ENCODE measurements around the gene ECT2L.

The ECT2L gene, protein sequence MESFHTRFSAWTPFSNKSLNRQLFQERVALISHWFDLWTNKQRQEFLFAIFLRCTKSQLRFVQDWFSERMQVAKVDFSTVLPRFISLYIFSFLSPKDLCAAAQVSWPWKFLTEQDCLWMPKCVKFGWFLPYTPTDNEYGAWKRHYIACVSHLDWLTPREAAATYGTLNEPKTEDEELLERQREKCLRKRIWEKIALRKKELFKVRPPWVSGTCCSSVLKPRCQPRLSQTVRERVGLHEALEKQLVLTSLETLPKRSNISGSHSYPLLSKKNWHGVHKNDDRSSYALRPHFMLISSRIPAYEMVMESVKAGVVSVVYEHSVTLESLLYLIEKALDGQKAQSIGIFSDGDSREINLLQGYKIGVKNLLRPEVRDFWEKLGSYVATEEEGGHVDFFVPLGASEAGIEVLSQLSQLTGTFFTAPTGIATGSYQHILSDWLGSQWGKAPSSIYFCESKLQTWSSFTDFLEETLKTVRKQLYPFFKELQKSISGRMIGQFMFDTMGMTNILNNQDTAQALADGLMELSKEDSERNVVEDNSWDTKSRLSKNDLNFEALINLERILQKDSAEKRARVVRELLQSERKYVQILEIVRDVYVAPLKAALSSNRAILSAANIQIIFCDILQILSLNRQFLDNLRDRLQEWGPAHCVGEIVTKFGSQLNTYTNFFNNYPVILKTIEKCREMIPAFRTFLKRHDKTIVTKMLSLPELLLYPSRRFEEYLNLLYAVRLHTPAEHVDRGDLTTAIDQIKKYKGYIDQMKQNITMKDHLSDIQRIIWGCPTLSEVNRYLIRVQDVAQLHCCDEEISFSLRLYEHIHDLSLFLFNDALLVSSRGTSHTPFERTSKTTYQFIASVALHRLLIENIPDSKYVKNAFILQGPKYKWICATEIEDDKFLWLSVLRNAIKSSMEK

DNA sequence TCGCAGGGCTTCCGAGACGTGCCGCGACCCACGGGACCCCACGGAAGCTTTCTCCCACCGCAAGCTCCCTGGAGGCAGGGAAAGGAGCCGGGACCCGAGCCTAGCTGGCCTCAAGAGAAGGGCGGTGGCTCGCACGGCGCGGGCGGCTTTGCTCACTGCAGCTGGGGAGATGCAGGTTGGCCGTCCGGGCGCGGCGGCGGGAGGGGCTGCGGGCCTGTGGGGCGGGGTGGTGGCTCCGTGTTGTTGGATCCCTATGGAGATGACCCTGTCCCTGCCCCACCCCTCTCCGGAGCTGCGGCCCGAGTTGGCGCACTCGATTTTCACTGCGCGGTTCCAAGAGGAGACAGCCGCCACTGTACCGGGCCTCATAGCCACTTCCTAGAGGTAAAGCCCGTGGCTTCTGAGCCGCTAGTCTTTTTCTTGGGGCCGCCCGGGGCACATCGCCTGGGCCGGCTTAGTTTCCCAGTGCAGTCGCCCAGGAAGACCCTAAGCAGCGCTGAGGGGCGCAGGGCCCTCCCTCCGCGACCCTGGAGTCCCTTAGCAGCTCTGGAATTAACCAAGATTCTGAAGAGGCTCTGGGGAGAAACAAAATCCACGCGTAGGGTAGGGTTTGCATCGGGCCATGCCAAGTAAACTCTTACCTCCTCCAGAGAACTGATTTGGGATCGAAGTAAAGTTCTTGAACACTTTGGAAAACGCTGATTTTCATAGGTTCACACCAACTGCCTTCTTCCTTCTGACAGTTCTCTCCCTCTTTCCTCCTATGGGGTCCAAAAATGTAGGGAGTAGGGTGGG lies at the start of gene ECT2L:
Gene ECT2L, plus strand, starts transcription at position 279 of the 795 bp plus-strand sequence. CDS start 17,188 bp downstream, outside the sequence.
- peak; percentile 97 for DNase-seq

DNA sequence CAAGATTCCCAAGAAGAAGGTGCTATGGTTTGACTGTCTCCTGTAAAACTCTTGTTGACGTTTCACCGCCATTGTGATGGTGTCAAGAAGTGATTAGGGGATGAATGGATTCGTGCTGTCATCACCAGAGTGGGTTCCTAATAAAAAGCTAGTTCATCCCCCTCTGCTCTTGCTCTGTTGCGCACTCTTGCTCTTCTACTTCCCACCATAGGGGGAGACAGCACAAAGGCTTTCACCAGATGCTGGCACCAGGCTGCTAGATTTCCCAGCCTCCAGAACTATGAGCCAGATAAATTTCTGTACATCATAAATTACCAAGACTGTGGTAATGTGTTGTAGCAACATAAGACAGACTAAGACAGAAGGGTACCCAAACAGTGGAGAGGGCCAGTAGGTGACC lies 43.9 kb upstream of the ECT2L start:
- no peak for DNase-seq

DNA sequence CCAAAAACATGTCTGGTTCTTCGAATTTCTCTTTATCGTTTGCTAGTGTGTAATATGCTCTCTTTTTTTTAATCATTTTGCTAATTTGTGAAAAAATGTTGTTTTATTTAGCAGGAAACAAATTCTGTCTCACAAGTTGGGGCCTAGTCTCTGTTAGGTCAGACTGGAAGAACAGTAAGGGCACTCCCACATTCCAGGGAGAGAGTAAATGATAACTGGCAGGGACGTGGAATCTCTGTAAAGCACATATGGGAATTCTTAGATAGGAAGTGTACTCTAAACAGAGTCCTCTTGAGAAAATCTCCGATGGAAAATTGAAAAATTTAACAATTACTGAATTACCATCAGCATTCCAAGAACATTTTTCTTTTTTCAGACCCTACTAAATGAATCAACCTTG lies 38.8 kb upstream of the ECT2L start:
- no peak for DNase-seq

DNA sequence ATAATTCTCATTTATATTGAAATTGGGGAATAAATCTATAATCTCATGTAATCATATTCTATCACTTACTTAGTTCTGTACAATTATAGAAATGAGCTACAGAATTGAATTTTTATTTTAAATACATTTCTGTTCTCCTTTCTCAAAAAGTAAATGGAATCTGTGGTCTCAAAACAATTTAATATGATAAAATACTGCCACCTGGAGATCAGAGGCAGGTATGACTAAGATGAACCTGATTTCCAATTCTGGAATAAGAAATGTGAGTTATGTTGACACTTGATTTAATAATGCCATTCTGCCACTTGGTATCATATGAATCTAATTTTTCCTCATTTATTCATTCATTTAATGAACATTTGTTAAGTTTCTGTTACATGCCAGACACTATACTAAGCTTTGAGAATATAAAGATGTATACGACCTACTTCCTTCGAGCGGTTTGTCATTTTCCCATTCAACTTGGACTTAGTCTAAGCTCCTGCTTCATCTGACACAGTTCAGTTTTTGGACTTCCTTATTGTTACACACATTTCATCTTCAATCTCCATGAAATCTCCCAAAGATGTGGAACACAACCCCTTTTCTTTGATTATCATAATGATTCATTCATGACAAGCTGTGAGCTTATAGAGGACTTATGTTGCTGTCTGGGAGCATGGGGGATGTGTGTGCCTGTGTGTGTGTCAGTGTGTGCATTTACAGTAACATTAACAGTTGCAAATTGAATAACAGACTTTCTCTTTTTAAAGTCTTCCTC lies 29.8 kb upstream of the ECT2L start:
- peak; percentile 74 for DNase-seq

DNA sequence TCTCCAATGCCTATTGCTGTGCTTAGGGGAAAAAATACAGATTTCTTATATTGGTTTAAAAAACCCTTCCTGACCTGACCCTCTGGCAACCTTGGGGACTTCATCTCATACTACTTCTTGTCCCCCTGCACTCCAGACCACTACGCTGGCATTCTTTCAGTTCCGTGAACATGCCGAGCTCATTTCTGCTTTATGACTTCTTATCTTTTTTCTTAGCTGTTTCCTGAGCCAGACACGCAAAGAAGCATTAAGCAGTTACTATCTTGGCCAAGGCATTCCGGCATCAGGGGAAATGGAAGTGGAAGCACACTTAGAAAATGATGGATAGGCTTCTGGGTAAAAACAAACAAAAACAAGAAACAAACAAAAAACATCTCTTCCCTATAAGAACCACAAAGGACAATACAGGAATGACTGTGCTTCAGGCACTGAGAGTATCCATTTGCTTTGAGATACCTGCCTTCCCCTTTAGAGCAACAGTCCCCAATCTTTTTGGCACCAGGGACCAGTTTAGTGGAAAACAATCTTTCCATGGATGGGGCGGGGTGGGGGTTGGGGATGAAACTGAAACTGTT lies 26.7 kb upstream of the ECT2L start:
- DNase-seq: no peak

DNA sequence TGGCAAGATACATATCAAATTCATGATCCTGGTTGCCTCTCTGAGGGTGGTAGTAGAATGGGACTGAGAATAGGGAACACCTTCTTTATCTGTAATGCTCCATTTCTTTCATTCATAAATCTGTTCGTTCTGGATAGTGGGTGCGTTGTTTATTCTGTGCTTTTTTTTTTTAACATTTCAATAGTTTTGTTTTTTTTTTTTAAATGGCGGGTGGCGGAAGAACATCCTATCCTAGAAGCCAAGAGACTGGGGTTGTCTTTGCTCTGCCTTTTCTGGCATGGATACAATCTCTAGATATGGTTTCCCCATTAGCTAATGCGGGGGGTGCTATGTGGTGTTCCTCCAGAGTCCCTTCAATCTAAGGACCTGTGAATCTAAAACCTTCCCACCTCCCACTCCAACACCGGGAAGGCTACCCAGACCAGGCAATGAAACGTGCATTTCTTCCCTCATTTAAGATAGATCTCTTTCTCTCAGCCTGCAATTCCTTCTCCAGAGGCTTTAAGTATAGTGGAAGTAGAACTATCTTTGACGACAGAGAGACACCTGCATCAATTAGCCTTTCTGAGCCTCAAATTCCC lies 23.2 kb upstream of the ECT2L start:
- peak; percentile 81 for DNase-seq

DNA sequence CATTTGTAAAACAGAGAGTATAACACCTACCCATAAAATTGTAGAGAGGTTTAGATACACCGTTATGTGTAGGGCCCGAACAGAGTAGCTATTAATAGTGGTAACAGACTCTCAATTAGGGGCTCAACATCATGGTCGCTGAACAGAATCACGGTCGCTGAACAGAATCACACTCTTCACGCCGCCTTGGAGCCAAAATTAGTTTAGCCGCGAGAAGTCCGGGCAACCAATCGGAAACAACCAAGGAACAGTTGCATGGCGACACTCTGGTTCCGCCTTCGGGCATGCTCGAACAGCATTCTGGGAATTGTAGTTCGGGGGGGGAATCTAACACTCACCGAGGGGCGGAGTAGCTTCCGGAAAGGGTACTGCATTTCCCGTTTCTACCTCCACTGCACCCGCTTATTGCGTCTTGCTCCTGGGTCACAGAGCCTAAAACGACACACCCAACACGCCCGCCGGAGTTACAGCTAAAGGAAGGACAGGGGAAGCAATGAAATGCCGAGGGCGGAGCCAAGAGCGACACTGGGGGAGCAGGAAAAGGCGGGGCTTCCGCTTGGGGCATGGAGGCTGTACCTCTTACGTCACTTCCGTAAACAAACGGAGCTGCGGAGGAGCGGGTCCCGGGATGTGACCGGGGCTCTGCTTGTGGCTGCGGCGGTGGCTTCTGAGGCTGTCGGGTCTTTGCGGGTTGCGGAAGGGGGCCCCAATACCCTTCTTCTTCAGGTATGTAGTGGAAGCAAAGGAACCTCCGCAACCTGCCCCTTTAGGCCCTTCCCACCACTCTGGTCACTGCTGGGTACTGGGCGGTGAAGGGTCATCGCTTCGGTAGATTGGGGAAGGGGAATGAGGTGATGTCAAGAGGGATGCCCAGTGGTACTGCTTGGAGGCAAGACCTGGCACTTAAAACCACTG lies 22.5 kb upstream of the ECT2L start, which contains the start of gene CCDC28A:
Gene CCDC28A, plus strand, starts transcription at position 593 of the 915 bp plus-strand sequence. CDS start 2,352 bp downstream, outside the sequence.
- peak; percentile 99 for DNase-seq

DNA sequence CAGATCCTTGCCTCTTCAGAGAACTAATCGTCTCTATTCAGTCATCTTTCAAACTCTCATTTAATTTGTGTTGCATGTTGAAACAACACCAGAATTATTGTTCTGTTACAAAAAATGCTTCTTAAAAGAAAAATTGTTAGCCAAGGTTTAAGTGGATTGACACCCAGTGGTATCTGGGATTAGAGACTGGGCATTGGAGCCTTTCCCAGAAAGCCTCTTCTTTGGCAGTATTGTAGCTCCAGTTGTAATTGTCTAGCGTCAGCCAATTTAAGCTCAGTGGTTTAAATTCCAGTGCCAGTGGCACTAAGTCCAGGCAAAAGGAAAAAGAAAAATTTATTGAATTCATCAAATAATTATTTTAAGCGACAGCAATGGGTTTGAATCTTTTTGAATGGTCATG lies 21.5 kb upstream of the ECT2L start:
- DNase-seq: no peak

DNA sequence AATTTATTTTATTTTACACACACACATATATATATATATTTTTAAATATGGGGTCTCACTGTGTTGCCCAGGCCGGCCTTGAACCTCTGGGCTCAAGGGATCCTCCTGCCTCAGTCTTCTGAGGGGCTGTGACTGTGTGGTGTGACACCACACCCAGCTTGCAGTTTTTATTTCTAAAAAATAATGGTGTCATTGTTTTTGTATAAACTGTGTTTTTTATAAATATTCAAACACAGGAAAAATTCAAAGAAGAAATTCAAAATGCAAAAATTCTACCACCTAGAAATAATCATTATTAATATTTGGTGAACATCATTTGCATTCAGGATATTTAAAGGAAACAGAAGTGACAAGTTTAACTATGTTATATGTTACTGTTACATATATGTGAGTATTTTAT lies 19.2 kb upstream of the ECT2L start:
- DNase-seq: no peak

DNA sequence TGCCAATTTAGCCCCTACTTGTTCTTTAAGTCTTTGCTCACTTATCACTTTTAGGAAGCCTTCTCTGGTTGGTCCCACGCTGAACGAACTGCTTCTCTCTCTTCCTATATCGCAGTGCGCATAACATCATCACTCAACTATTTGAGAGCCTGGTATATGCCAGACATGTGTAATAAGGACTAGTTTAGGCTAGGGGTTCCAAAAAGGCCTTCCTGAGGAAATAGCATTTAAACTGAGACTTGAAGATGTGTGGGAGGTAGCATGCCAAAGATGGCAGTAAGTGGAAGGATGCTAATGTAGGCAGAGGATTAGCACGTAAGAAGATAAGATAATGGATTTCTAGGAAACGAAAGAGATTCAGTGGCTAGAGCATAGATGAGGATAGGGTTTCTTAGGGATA lies 17.6 kb upstream of the ECT2L start:
- no peak for DNase-seq

DNA sequence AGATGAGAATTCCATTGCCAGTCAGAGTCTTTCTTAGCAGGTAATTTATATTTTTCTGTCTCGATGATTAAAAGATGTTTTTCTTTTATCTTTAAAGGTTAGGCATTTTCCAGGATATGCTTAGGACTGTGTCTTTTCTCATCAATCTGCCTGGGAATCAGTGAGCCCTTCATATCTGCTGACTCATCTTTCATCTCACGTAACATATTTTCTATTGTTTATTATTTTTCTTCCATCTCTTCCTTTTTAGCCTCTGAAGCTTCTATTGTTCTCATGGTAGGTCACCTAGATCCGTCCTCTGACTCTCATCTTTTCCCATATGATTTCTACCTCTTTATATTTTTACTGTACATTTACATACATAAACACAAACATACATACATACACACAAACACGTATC lies 13.6 kb upstream of the ECT2L start:
- DNase-seq: no peak

DNA sequence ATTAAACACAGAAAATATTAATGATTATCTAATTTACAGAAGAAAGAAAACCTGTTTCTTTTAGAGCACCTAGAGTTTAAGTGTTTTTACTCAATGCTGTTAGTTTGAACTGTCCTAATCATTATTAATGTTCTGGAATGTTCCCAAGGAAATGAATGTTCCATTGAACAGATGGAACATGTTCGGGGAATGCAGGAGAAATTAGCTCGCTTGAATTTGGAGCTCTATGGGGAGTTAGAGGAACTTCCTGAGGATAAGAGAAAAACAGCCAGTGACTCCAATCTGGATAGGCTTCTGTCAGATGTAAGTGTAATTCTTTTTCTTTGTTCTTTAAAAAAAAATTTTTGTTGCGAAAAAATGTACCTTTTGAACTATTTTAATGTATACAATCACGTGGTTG lies 10.8 kb upstream of the ECT2L start:
- DNase-seq: no peak

DNA sequence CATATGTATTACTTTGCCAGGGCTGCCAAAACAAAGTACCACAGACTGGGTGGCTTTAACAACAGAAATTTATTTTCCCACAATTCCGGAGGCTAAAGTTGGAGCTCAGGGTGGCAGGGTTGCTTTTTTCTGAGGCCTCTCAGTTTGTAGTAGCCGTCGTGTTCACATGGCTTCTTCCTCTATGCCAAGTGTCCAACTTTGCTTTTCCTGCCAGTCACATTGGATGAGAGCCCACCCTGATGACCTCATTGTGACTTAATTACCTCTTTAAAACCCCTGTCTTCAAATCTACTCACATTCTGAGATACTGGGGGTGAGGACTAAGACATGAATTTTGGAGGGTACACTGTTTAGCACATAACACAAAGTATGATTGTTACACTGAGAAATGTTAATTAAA lies 9.9 kb upstream of the ECT2L start:
- DNase-seq: no peak

DNA sequence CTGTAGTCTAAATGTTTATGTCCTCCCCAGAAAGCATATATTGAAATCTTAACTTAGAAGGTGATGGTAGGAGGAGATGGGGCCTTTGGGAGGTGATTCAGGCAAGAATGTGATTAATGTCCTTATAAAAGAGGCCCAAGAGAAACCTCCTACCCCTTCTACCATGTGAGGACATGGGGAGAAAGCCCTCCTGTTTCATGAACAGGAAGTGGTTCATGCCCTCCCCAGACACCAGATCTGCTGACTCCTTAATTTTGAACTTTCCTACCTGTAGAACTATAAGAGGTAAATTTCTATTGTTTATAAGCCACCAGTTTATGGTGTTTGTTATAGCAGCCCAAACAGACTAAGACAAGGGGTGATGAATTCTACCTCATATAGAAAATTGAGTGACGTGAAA lies 8.7 kb upstream of the ECT2L start:
- peak; percentile 20 for DNase-seq

DNA sequence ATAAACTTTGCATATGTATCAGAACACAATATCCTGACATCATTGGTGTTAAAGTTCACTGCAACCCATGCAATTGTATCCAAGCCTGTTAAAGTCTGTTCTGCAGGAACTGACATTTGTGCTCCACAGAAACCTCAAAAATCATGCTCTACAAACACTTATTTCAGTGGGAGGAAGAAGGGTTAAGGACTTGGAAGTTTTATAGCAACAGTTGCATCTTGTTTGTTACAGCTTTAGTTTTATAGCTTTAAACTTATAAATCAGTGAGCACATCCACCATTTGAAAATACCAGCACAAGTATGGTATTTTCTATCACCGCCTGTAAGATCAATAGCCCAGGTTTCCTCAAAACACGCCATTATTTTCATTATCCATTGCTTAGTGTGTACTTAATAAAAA lies 884 bp downstream of the ECT2L start:
- DNase-seq: peak; percentile 42

DNA sequence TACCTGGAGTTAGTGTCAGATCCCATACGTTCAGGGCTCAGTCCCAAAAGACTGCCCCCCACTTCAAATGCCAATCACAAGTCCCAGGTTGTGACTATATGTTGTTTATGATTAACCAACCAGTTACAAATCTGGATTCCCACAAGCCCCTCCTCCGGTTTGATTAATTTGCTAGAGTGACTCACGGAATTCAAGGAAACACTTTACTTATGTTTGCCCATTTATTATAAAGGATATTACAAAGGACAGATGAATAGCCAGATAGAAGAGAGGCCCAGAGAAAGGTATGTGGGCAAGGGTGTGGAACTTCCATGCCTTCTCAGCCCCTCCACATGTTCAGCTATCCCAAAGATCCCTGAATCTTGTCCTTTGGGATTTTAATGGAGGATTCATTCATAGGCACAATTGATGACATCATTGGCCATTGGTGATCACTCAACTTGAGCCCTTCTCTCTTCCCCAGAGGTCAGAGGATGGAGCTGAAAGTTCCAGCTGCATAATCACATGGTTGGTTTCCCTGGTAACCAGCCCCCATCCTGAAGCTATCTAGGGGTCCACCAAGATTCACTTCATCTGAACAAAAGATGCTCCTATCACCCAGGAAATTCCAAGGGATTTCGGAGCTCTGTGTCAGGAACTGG lies 2.0 kb downstream of the ECT2L start:
- peak; percentile 57 for DNase-seq

DNA sequence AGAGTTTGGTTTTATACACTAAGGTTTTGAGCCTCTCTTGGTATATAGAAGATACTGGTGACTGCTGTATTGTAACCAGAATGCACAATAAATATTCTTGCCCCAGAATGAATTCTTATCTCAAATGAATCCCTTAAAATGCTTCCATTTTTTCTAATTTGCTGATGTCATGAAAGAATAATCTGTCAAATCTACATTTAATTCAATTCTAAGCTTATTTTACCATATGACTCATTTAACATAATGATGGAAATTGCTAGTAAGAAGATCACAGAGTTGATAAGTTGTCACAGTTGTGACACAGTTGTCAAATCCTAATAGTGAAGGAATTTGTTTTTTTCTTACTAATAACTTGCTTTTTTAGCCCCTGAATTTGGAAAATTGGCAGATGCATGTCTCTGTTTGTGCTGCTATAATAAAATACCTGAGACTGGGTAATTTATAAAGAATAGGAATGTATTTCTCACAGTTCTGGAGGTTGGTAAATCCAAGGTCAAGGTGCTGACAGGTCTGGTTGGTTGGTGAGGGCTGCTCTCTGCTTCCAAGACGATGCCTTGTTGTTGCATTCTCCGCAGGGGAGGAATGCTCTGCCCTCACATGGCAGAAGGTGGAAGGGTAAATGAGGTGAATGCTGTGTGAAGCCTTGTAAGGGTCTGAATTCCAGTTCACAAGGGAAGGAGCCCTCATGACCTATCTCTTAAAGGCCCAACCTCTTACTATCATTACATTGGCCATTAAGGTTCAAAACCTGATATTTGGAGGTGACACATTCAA lies 4.7 kb downstream of the ECT2L start:
- DNase-seq: peak; percentile 93

DNA sequence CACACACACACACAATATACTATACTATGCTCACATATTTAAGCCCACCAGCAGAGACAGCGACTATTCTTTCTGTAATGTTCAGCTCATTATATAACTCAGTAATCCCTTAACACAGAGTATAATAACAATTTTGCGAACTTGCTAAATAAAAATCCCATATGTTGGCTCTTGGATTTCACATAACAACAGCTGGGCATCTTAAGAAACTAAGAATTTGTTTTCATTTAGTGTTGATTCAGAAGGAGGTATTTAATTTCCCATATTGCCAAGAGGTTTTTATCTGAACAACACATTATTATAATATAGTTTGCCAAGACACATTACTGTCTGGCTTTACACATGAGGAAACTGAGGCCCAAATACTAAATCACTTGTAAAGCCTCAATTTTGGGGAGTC lies 7.4 kb downstream of the ECT2L start:
- no peak for DNase-seq

DNA sequence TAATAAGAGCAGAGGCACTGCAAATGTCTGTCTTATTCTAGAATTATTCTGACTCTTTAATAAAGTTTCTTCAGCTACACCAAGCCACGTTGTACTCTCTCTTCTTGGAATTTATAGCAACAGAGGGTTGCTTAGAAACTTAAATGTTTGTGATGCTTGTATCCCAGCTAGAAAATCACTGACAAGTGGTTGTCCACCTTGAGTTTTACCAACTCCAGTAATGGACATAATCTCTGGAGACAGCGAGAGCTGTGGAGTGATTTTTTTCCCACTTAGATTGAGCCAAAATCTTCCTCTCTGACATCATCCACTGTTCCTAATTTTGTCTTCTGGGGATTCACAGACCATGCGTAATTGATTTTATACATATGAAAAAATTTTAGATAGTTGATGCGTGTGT lies 8.0 kb downstream of the ECT2L start:
- no peak for DNase-seq

Data from NCI-H69 (cell line).